GM20000 (cell line): ENCODE data around the gene PLD1.

ENCODE experiments used
- DNase-seq: peaks from one replicate; pipeline ENCODE4 v3.0.0; 2012; ENCODE audit warnings: low spot score
- TF ChIP-seq, protein P1 (sequence below): IDR thresholded peaks from 2 replicates; pipeline ENCODE4 v1.5.1; 2012; ENCODE audit warnings: mild to moderate bottlenecking, control low read depth; ENCODE audit errors: extremely low read depth, missing control alignments

The PLD1 gene

DNA sequence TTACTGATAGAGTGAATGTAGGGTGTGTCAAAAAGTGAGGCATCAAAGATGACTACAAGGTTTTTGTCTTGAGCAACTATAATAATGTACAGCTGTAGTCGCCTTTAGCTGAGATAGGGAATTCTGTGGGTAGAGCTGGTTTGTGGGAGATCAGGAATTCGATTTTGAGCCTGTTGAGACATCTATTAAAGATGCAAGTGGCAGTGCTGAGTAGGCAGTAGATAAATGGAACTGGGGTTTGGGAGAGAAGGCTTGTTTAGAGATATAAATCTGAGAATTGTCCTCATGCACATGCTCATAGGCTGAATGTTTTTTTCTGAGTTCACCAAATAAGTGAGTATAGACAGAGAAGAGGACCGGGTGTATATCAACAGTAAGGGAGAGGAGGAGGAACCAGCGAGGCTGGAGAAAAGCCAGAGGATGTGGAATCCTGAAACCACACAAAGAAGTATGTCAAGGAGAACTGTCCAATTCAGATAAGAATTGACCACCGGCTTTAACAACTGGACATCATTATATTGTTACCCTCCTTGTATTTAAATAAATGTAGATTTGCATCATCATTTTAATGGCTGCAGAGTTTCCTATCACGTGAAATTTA lies 204.0 kb downstream of the PLD1 start:
- TF ChIP-seq, protein P1, sequence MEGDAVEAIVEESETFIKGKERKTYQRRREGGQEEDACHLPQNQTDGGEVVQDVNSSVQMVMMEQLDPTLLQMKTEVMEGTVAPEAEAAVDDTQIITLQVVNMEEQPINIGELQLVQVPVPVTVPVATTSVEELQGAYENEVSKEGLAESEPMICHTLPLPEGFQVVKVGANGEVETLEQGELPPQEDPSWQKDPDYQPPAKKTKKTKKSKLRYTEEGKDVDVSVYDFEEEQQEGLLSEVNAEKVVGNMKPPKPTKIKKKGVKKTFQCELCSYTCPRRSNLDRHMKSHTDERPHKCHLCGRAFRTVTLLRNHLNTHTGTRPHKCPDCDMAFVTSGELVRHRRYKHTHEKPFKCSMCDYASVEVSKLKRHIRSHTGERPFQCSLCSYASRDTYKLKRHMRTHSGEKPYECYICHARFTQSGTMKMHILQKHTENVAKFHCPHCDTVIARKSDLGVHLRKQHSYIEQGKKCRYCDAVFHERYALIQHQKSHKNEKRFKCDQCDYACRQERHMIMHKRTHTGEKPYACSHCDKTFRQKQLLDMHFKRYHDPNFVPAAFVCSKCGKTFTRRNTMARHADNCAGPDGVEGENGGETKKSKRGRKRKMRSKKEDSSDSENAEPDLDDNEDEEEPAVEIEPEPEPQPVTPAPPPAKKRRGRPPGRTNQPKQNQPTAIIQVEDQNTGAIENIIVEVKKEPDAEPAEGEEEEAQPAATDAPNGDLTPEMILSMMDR: no peak
- DNase-seq: no peak

DNA sequence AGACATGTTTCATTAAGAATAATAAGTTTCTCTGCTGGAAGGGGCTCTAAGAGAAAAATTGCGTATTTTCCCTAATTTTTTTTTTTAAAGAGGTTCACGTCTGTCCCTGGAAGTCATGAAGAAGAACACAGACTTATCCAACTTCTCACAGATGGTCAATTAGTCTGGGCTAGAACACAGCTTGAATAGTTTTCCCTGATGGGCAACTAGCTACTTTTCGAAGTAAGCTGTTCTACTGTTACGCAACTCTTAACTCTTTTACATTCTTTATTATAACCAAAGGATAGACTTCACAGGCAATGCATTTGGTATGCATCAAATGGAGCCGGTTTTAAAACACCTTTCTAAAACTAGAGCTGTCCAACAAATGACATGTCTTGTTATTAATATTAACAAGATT lies 205.9 kb downstream of the PLD1 start:
- no peak for DNase-seq
- TF ChIP-seq, protein P1: no peak

DNA sequence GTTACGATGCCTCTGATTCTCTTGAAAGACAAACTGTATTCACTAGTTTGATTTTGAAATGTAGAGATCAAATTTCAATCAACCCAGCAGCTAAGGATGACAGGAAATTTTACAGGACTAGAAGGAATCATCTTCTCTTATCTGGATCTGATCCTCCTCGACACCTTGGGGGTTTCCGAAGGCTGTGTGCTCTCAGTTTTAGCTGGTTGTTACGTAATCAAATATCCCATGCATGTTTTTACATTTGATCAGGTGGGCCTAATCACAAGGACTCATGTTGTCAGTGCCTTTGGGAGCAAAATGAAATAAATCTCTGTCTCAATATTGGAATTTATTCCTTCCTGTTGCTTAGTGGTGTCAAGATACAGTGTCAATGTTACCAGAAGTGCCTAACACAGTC lies 208.2 kb downstream of the PLD1 start:
- TF ChIP-seq, protein P1: no peak
- DNase-seq: no peak

DNA sequence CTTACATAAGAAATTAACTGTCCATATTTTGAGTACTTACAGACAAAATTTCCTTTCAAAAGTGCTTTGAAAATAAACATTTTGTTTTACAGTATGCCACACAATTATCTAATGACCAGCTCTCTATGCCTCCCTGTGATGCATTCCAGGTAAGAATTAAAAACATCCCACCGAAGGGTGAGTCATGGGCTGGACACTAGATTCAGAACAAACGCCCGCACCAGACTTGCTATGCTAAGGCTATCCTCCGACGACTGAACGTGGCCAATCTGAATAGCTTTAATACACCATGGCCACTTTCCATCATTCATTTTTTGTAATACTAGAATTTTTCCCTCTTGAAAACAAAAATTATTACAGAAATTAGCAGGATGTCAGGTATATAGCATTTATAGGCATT lies 210.3 kb downstream of the PLD1 start:
- TF ChIP-seq, protein P1: no peak
- no peak for DNase-seq

DNA sequence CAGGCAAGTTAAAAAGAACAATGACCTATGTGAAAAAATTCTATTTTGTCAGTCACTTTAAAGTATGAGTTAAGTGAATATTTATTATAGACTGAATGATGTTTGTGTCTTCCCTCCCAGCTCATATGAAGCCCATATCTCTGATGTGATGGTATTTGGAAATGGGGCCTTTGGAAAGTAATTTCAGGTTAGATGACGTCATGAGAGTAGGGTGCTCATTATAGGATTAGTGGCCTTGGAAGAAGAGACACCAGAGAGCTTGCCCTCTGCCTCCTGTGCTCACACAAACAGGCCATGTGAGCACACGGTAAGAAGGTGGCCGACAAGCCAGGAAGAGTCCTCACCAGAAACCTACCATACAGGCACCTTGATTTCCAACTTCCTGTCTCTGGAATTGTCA lies 211.3 kb downstream of the PLD1 start:
- TF ChIP-seq, protein P1: no peak
- no peak for DNase-seq

DNA sequence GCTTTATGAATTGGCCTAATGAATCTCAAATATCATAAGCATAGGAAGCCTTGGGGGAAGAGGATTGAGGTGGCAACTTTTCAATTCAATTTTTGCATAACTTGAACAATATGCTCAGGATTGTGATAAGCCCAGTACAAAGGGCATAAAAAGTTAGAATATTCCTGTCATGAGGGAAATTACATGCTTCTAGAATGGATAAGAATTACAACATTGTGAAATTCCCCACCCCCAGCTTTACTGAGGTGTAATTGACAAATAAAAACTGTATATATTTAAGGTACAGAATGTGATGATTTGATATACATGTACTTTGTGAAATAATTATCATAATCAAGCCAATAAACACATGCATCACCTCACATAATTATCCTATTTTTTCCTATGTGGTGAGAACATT lies 217.5 kb downstream of the PLD1 start:
- TF ChIP-seq, protein P1: no peak
- no peak for DNase-seq

DNA sequence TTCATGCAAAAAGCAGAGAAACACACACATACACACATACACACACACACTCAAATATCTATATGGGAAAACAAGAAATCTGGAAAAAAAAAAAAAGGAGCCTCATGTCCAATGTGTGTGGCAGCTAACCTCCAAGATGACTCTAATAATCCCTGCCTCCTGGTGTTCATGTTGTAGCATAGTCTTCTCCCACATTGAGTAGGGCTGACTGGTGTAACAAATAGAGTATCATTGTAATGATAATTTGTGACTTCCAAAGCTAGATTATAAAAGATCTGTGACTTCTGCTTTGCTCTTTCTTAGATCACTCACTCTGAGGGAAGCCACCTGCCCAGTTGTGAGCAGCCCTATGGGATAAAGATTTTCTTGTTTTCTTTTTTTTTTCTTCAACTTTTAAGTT lies 219.2 kb downstream of the PLD1 start:
- DNase-seq: no peak
- TF ChIP-seq, protein P1: no peak
